BJ (cell line): ENCODE data around the gene NT5DC1. TPM values are rescaled to one million over a fixed set of nuclear protein-coding genes. Genes with fewer than 3 reads are reported as not detected.

Experiments
- CTCF ChIA-PET: fragments of 350-600 bp; formaldehyde crosslinking; extraction: SDS; loops from one replicate; lab custom pipeline; 2021; ENCODE audit warnings: antibody characterized with exemption, inconsistent platforms; lab: Yijun Ruan, JAX
- POLR2A ChIA-PET: fragments of 300-600 bp; sonication (Branson Sonifier 250); formaldehyde crosslinking; extraction: SDS; loops from one replicate; lab custom pipeline; 2021; ENCODE audit warnings: antibody characterized with exemption; lab: Charles Lee
- DNase-seq: peaks from one replicate; pipeline ENCODE4 v3.0.0-alpha.2; 2011; ENCODE audit warnings: low read depth
- H3K27me3 ChIP-seq: 2 replicates; pipeline ENCODE4 v1.6.0; 2011; ENCODE audit warnings: low read length; ENCODE audit not compliant: control insufficient read depth, insufficient read depth
- H3K36me3 ChIP-seq: 2 replicates; pipeline ENCODE4 v1.5.1; 2011; ENCODE audit warnings: low read length; ENCODE audit not compliant: control insufficient read depth, insufficient read depth
- H3K4me3 ChIP-seq: 2 replicates; pipeline ENCODE4 v1.5.1; 2011; ENCODE audit warnings: low read depth, mild to moderate bottlenecking, control low read depth, low read length
- polyA minus RNA-seq: library from RNA; depleted of rRNA, polyadenylated mRNA; stranded (reverse); fragments of >200 nt; gene quantifications from 2 replicates; pipeline ENCODE4 v1.2.3, GENCODE V29; 2011; rRNA and poly(A)+ RNA removed
- polyA plus RNA-seq: library from polyadenylated mRNA; depleted of rRNA; stranded (reverse); fragments of >200 nt; gene quantifications from 2 replicates; pipeline ENCODE4 v1.2.3, GENCODE V29; 2011; rRNA removed
- TF ChIP-seq, protein P1 (sequence below): IDR thresholded peaks from 2 replicates; pipeline ENCODE4 v1.5.1; 2011; ENCODE audit warnings: low read depth, mild to moderate bottlenecking, control low read depth, inconsistent platforms, low read length, moderate library complexity; ENCODE audit not compliant: insufficient read depth

Gene NT5DC1
- 12.3 and 22.1 TPM in 2 replicates for polyA plus RNA-seq
- polyA minus RNA-seq = 9.8 and 10.2 TPM in 2 replicates

DNA sequence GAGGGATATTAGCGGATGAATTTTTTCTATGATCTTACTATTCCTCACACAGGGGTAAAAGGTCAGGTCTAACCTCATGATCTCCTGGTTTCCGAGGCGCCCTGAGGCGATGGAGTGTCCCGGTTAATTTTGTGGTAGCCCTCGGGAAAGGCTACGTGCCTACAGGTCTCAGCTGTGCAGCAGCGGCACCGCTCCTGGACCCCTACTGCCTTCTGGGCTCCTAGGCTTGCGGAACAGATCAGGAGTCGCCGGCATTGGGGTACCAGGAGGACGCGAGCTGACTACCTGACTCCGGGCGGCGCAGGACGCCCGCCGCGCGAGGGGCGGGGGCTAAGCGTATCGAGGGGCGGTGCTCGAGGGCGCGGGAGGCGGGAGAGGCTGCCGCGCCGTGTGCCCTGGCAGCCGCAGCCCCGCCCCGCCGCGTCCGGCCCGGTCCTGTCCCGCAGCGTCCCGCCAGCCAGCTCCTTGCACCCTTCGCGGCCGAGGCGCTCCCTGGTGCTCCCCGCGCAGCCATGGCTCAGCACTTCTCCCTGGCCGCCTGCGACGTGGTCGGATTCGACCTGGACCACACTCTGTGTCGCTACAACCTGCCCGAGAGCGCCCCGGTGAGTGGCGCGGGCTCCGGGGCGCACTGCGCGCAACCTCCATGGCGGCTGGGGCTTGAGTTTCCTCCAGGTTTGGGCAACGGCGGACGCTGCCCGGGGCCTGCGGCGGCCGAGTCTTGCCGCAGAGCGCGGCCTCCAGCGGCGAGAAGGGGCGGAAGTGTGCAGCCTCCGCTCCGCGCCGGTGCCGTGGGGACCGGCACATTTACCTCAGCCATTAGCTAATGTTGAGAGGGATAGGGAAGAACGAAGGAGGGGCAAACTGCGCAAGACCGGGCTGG lies at the start of gene NT5DC1:
Gene NT5DC1, plus strand, starts transcription at position 435 of the 883 bp plus-strand sequence. Its CDS starts 78 bp downstream, at position 513.
- POLR2A ChIA-PET = interaction anchor here (0.6 to 0.7 kb wide), 3 partner anchors 9 to 650 kb away, joined by 3 read pairs; no protein-coding TSS in a partner anchor

DNA sequence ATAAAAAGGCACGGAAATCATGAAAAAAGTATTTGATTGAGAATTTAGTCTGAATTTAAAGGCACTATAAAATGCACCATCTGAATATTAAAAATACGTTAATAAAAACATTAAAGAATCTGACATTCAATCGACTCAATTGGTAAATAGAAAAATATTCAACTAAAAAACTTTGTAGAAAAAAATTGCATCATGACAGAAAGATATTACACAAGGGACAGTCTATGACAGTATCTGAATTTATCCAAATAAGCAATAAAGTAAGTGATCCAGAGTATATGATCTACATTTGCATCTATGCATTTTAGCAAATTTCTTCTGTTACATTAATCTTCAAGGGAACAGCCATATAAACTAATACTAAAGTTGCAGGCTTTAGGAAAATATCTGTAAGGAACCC lies 49.4 kb upstream of the NT5DC1 start:
- TF ChIP-seq, protein P1, sequence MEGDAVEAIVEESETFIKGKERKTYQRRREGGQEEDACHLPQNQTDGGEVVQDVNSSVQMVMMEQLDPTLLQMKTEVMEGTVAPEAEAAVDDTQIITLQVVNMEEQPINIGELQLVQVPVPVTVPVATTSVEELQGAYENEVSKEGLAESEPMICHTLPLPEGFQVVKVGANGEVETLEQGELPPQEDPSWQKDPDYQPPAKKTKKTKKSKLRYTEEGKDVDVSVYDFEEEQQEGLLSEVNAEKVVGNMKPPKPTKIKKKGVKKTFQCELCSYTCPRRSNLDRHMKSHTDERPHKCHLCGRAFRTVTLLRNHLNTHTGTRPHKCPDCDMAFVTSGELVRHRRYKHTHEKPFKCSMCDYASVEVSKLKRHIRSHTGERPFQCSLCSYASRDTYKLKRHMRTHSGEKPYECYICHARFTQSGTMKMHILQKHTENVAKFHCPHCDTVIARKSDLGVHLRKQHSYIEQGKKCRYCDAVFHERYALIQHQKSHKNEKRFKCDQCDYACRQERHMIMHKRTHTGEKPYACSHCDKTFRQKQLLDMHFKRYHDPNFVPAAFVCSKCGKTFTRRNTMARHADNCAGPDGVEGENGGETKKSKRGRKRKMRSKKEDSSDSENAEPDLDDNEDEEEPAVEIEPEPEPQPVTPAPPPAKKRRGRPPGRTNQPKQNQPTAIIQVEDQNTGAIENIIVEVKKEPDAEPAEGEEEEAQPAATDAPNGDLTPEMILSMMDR = no peak
- ChIA-PET POLR2A (no interaction called here), CTCF (interaction anchor here (1.3 to 2.0 kb wide), 2 partner anchors 9 to 10 kb away, joined by 3 to 10 read pairs; partner anchors contain the start of gene FRK)
- no peak for DNase-seq
- no peak overlapping the region for H3K4me3 ChIP-seq
- H3K27me3 ChIP-seq = no peaks in the 10 kb centered on the region
- H3K36me3 ChIP-seq = no peaks in the 10 kb centered on the region

More for the DNA sequence above, at the start of gene NT5DC1:
- CTCF ChIA-PET = interaction anchor here (0.6 to 2.6 kb wide), 10 partner anchors 11 to 97 kb away, joined by 3 to 10 read pairs (median 4); no protein-coding TSS in a partner anchor
- no peaks in the 10 kb centered on the region for H3K27me3 ChIP-seq
- H3K4me3 ChIP-seq = peak within 1 kb of the TSS; percentile 83
- no peaks in the 10 kb centered on the region for H3K36me3 ChIP-seq
- TF ChIP-seq, protein P1 = peak; percentile 26; the same call in 1 of the 2 replicates
- DNase-seq = no peak

GRCh38 chr6:116055513-116055912 lies 45.1 kb upstream of the NT5DC1 start:
- Histone ChIP-seq H3K36me3 (no peaks in the 10 kb centered on the region), H3K27me3 (no peaks in the 10 kb centered on the region), H3K4me3 (no peak overlapping the region)
- TF ChIP-seq, protein P1 = no peak
- no peak for DNase-seq
- ChIA-PET POLR2A (no interaction called here), CTCF (no interaction called here)

GRCh38 chr6:116057766-116058165 lies 42.9 kb upstream of the NT5DC1 start:
- Histone ChIP-seq H3K4me3 (no peak overlapping the region), H3K27me3 (no peaks in the 10 kb centered on the region), H3K36me3 (no peaks in the 10 kb centered on the region)
- DNase-seq = no peak
- ChIA-PET POLR2A (no interaction called here), CTCF (no interaction called here)
- TF ChIP-seq, protein P1 = no peak
